ENCODE data around the gene HSPA12A.

HSPA12A gene

GRCh38 chr10:116720668-116721546 lies 21.5 kb downstream of the HSPA12A start:
- no peaks in the 10 kb centered on the region for H3K4me1 ChIP-seq (ENCODE audit: control insufficient read depth in 1 of 2, insufficient read depth in 2 of 2, low read length in 2 of 2)
- H3K23ac ChIP-seq (ENCODE audit: low read length), result no peak overlapping the region
- WGBS (ENCODE audit: extremely low coverage, insufficient coverage, insufficient read length), result no CpG with 5 or more reads among the region's 7 CpGs
- H3K27ac ChIP-seq (ENCODE audit: low read depth, low read length), result no peak overlapping the region
- no peaks in the 10 kb centered on the region for H3K27me3 ChIP-seq (ENCODE audit: insufficient read depth, low read length)
- no peak overlapping the region for H4K91ac ChIP-seq (ENCODE audit: low read depth, low read length)
- no peaks in the 10 kb centered on the region for H3K9me3 ChIP-seq (ENCODE audit: insufficient read depth, low read depth, low read length)
- H3K36me3 ChIP-seq (ENCODE audit: control insufficient read depth in 1 of 2, insufficient read depth in 2 of 2, low read length in 2 of 2), result no peaks in the 10 kb centered on the region
- H2AFZ ChIP-seq (ENCODE audit: insufficient read depth, low read length, poor library complexity), result no peak overlapping the region
- H3K14ac ChIP-seq (ENCODE audit: low read length), result no peak overlapping the region
- no peak overlapping the region for H3K9ac ChIP-seq (ENCODE audit: low read length)
- DNase-seq, result no peak
- no peak overlapping the region for H4K12ac ChIP-seq (ENCODE audit: low read depth, low read length)
- H2BK5ac ChIP-seq (ENCODE audit: low read depth, low read length, poor library complexity), result no peak overlapping the region
- no peak overlapping the region for H2BK120ac ChIP-seq (ENCODE audit: insufficient read depth, low read length, poor library complexity)
- H3K4ac ChIP-seq (ENCODE audit: low read depth, low read length), result no peak overlapping the region
- no peak overlapping the region for H3K18ac ChIP-seq (ENCODE audit: low read length)
- no peaks in the 10 kb centered on the region for H3K79me2 ChIP-seq (ENCODE audit: control insufficient read depth, insufficient read depth, low read length, poor library complexity)
- H4K8ac ChIP-seq (ENCODE audit: low read depth, low read length), result no peak overlapping the region
- no peaks in the 10 kb centered on the region for H3K79me1 ChIP-seq (ENCODE audit: low read length)
- no peak overlapping the region for H2BK12ac ChIP-seq (ENCODE audit: low read length)
- H3K4me3 ChIP-seq (ENCODE audit: low read depth, low read length), result no peak overlapping the region
- H2AK5ac ChIP-seq (ENCODE audit: low read length), result no peak overlapping the region
- H3K4me2 ChIP-seq (ENCODE audit: low read length), result no peak overlapping the region

GRCh38 chr10:116720241-116720643 lies 22.1 kb downstream of the HSPA12A start:
- Histone ChIP-seq H2BK12ac (ENCODE audit: low read length) (no peak overlapping the region), H2AK5ac (ENCODE audit: low read length) (no peak overlapping the region), H3K27me3 (ENCODE audit: insufficient read depth, low read length) (no peaks in the 10 kb centered on the region), H3K4me2 (ENCODE audit: low read length) (no peak overlapping the region), H3K4ac (ENCODE audit: low read depth, low read length) (no peak overlapping the region), H3K9ac (ENCODE audit: low read length) (no peak overlapping the region), H3K18ac (ENCODE audit: low read length) (no peak overlapping the region), H4K91ac (ENCODE audit: low read depth, low read length) (no peak overlapping the region), H3K9me3 (ENCODE audit: insufficient read depth, low read depth, low read length) (no peaks in the 10 kb centered on the region), H3K23ac (ENCODE audit: low read length) (no peak overlapping the region), H4K8ac (ENCODE audit: low read depth, low read length) (no peak overlapping the region), H2BK120ac (ENCODE audit: insufficient read depth, low read length, poor library complexity) (no peak overlapping the region), H2AFZ (ENCODE audit: insufficient read depth, low read length, poor library complexity) (no peak overlapping the region), H3K79me1 (ENCODE audit: low read length) (no peaks in the 10 kb centered on the region), H3K36me3 (ENCODE audit: control insufficient read depth in 1 of 2, insufficient read depth in 2 of 2, low read length in 2 of 2) (no peaks in the 10 kb centered on the region), H3K27ac (ENCODE audit: low read depth, low read length) (no peak overlapping the region), H3K79me2 (ENCODE audit: control insufficient read depth, insufficient read depth, low read length, poor library complexity) (no peaks in the 10 kb centered on the region), H4K12ac (ENCODE audit: low read depth, low read length) (no peak overlapping the region), H3K14ac (ENCODE audit: low read length) (no peak overlapping the region), H3K4me3 (ENCODE audit: low read depth, low read length) (no peak overlapping the region), H3K4me1 (ENCODE audit: control insufficient read depth in 1 of 2, insufficient read depth in 2 of 2, low read length in 2 of 2) (no peaks in the 10 kb centered on the region), H2BK5ac (ENCODE audit: low read depth, low read length, poor library complexity) (no peak overlapping the region)
- no CpG with 5 or more reads among the region's 7 CpGs for WGBS (ENCODE audit: extremely low coverage, insufficient coverage, insufficient read length)
- no peak for DNase-seq

GRCh38 chr10:116719804-116720203 lies 22.6 kb downstream of the HSPA12A start:
- Histone ChIP-seq H2AK5ac (ENCODE audit: low read length) (no peak overlapping the region), H3K4me1 (ENCODE audit: control insufficient read depth in 1 of 2, insufficient read depth in 2 of 2, low read length in 2 of 2) (no peaks in the 10 kb centered on the region), H3K18ac (ENCODE audit: low read length) (no peak overlapping the region), H2AFZ (ENCODE audit: insufficient read depth, low read length, poor library complexity) (no peak overlapping the region), H4K91ac (ENCODE audit: low read depth, low read length) (no peak overlapping the region), H3K9me3 (ENCODE audit: insufficient read depth, low read depth, low read length) (no peaks in the 10 kb centered on the region), H3K23ac (ENCODE audit: low read length) (no peak overlapping the region), H3K27me3 (ENCODE audit: insufficient read depth, low read length) (no peaks in the 10 kb centered on the region), H3K27ac (ENCODE audit: low read depth, low read length) (no peak overlapping the region), H3K14ac (ENCODE audit: low read length) (no peak overlapping the region), H4K12ac (ENCODE audit: low read depth, low read length) (no peak overlapping the region), H3K4me2 (ENCODE audit: low read length) (no peak overlapping the region), H4K8ac (ENCODE audit: low read depth, low read length) (no peak overlapping the region), H2BK5ac (ENCODE audit: low read depth, low read length, poor library complexity) (no peak overlapping the region), H3K36me3 (ENCODE audit: control insufficient read depth in 1 of 2, insufficient read depth in 2 of 2, low read length in 2 of 2) (no peaks in the 10 kb centered on the region), H3K79me2 (ENCODE audit: control insufficient read depth, insufficient read depth, low read length, poor library complexity) (no peaks in the 10 kb centered on the region), H3K9ac (ENCODE audit: low read length) (no peak overlapping the region), H3K4me3 (ENCODE audit: low read depth, low read length) (no peak overlapping the region), H3K79me1 (ENCODE audit: low read length) (no peaks in the 10 kb centered on the region), H2BK12ac (ENCODE audit: low read length) (no peak overlapping the region), H2BK120ac (ENCODE audit: insufficient read depth, low read length, poor library complexity) (no peak overlapping the region), H3K4ac (ENCODE audit: low read depth, low read length) (no peak overlapping the region)
- no CpG with 5 or more reads among the region's 1 CpG for WGBS (ENCODE audit: extremely low coverage, insufficient coverage, insufficient read length)
- DNase-seq, result no peak

GRCh38 chr10:116718058-116718457 lies 24.3 kb downstream of the HSPA12A start:
- Histone ChIP-seq H3K14ac (ENCODE audit: low read length) (no peak overlapping the region), H2AK5ac (ENCODE audit: low read length) (no peak overlapping the region), H2AFZ (ENCODE audit: insufficient read depth, low read length, poor library complexity) (no peak overlapping the region), H3K9ac (ENCODE audit: low read length) (no peak overlapping the region), H3K23ac (ENCODE audit: low read length) (no peak overlapping the region), H3K4me2 (ENCODE audit: low read length) (no peak overlapping the region), H2BK120ac (ENCODE audit: insufficient read depth, low read length, poor library complexity) (no peak overlapping the region), H3K36me3 (ENCODE audit: control insufficient read depth in 1 of 2, insufficient read depth in 2 of 2, low read length in 2 of 2) (no peaks in the 10 kb centered on the region), H3K4ac (ENCODE audit: low read depth, low read length) (no peak overlapping the region), H3K4me1 (ENCODE audit: control insufficient read depth in 1 of 2, insufficient read depth in 2 of 2, low read length in 2 of 2) (no peaks in the 10 kb centered on the region), H4K91ac (ENCODE audit: low read depth, low read length) (no peak overlapping the region), H2BK12ac (ENCODE audit: low read length) (no peak overlapping the region), H3K27ac (ENCODE audit: low read depth, low read length) (no peak overlapping the region), H3K27me3 (ENCODE audit: insufficient read depth, low read length) (no peaks in the 10 kb centered on the region), H2BK5ac (ENCODE audit: low read depth, low read length, poor library complexity) (no peak overlapping the region), H4K8ac (ENCODE audit: low read depth, low read length) (no peak overlapping the region), H4K12ac (ENCODE audit: low read depth, low read length) (no peak overlapping the region), H3K79me2 (ENCODE audit: control insufficient read depth, insufficient read depth, low read length, poor library complexity) (no peaks in the 10 kb centered on the region), H3K79me1 (ENCODE audit: low read length) (no peaks in the 10 kb centered on the region), H3K9me3 (ENCODE audit: insufficient read depth, low read depth, low read length) (no peaks in the 10 kb centered on the region), H3K4me3 (ENCODE audit: low read depth, low read length) (no peak overlapping the region), H3K18ac (ENCODE audit: low read length) (no peak overlapping the region)
- no CpG with 5 or more reads among the region's 2 CpGs for WGBS (ENCODE audit: extremely low coverage, insufficient coverage, insufficient read length)
- no peak for DNase-seq
